K562 treated with DMSO at 1 percent for 24 hours (cell line): Measurements from ENCODE around the gene UNC13A. TPM values are rescaled to one million over a fixed set of nuclear protein-coding genes. Genes with fewer than 3 reads are reported as not detected.

Experiments used
- total RNA-seq: library from RNA; unstranded; fragments of 300-600 nt; gene quantifications from 2 replicates; pipeline ENCODE4 v1.2.3, GENCODE V29; 2022; ENCODE audit warnings: low read depth; ENCODE audit not compliant: insufficient read depth

UNC13A gene
- total RNA-seq: 0.38 and 0.61 TPM in 2 replicates

DNA sequence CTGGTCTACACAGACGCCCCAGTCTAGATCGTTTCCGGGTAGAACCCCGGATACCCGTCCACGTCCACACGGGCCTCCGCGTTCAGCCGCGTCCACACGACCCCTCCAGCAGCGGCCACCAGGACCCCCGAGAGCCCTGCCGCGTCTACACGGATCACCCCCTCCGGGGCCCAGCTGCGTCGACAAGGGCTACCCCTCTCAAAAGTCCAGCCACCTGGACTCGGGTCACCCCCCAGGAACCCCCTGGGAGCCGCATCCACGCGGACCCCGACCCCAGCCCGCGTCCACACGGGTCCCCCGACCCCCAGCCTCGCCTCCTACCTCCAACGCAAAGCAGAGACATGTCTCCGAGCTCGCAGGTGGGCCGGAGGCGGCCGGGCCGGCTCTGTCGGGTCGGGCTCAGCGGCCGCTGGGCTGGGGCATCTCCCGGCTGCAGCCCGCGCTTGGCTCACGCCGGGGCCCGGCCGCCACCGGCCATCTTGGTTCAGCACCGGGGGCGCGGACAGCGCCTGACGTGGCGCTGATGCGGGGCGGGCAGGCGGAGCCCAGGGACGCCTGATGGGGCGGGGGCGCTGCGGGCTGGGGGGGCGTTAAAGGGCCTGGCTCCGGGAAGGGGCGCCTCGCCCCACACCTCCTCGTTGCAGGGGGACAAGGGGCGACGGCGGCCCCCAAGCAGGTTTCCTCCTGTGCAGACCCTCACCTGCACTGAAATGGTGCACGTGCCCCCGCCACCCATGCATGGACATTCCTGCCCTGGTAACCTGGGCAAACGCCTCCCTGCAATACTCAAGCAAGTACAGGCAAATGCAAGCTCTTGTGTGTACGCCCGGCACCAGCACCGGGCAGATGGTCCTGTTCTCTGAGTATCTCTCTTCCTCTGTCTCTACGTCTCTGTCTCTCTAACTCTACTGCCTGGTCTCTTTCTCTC, at the start of gene UNC13A:
UNC13A (minus strand) TSS at position 498 of the 928 bp plus-strand sequence; CDS start at position 343, 155 bp downstream.

DNA sequence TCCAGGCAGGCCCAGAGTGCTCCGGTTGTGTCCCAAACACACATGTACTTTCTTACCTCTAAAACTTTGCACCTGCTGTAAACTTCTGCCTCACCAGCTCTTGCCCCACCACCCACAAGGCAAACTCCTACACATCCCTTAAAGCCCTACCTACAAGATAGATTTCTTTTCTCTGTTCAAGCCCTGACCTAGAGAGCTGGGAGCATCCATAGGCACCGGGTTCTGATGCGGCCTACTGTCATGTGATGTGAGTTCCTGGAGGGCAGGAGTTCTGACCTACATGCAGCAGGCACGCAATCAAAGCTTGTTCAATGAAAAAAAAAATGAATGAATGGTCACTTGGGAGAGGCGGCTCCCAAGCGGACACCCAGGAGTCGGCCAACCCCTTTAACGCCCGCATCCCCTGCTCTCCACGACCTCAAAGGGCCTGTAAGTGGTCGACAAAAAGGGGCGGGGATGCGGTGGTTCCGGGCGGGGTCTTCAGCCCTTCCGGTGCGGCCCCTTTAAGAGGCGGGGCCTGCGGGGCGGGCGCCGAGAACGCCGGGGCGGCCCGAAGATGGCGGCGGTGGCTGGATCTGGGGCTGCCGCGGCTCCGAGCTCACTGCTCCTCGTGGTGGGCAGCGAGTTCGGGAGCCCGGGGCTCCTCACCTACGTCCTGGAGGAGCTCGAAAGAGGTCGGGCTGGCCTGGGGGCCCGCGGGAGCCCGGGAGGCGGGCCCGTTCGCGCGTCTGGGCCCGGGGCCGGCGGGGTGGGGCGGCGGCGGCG, 31.0 kb upstream of the UNC13A start, which contains the start of gene MAP1S:
MAP1S (plus strand) TSS at position 534 of the 765 bp plus-strand sequence; CDS start at position 557, 23 bp downstream.

GRCh38 chr19:17555480-17555928, 132.7 kb downstream of the UNC13A start, which contains the start of gene COLGALT1:
Gene COLGALT1 (plus strand): TSS chr19:17555649. CDS start chr19:17555714, 65 bp downstream.

Other genes starting within 250 kb of the UNC13A start
- 0.54 and 0.67 TPM in 2 replicates for gene TMEM221, start 239.7 kb downstream of the UNC13A start, total RNA-seq
- gene NXNL1, start 227.4 kb downstream of the UNC13A start, total RNA-seq: not detected in 2 replicates
- gene SLC27A1, start 217.8 kb downstream of the UNC13A start, total RNA-seq: 4.8 and 5.7 TPM in 2 replicates
- 196 and 213 TPM in 2 replicates for gene PGLS, start 176.7 kb downstream of the UNC13A start, total RNA-seq
- gene COLGALT1, start 132.7 kb downstream of the UNC13A start, total RNA-seq: 97.1 and 98.2 TPM in 2 replicates
- 119 and 127 TPM in 2 replicates for gene MAP1S, start 31.1 kb upstream of the UNC13A start, total RNA-seq
- gene FCHO1, start 63.1 kb upstream of the UNC13A start, total RNA-seq: 37.7 and 38.8 TPM in 2 replicates
- gene B3GNT3, start 106.8 kb upstream of the UNC13A start, total RNA-seq: 1.3 TPM in 2 replicates
- not detected in 2 replicates for gene INSL3, start 133.2 kb upstream of the UNC13A start, total RNA-seq
- 0.14 and 0.36 TPM in 2 replicates for gene JAK3, start 159.6 kb upstream of the UNC13A start, total RNA-seq
- 7,407 and 7,918 TPM in 2 replicates for gene RPL18A, start 171.6 kb upstream of the UNC13A start, total RNA-seq
- gene SLC5A5, start 183.6 kb upstream of the UNC13A start, total RNA-seq: 0.32 and 0.58 TPM in 2 replicates
- gene CCDC124, start 244.7 kb upstream of the UNC13A start, total RNA-seq: 170 TPM in 2 replicates